OCI-LY1 (cell line): ENCODE results near the gene MARCHF9.

Source experiments
- H2AFZ ChIP-seq: fragments of 200-600 bp; sonication (generic), shearing (Covaris generic); 2 replicates; pipeline ENCODE4 v1.6.0; 2014; ENCODE audit warnings: antibody characterized with exemption, mild to moderate bottlenecking, low read length
- H3F3A ChIP-seq: fragments of 200-600 bp; sonication (generic), shearing (Covaris generic); 2 replicates; pipeline ENCODE4 v1.6.0; 2014; ENCODE audit warnings: mild to moderate bottlenecking, antibody characterized with exemption, low read length, moderate library complexity; ENCODE audit not compliant: insufficient read depth
- H3K27ac ChIP-seq: fragments of 200-600 bp; sonication (generic); 2 replicates; pipeline ENCODE4 v1.5.1; 2014; ENCODE audit warnings: low read length, mixed run types, mild to moderate bottlenecking, low read depth; ENCODE audit not compliant: poor library complexity, severe bottlenecking
- H3K27me3 ChIP-seq: fragments of 200-600 bp; sonication (generic); 2 replicates; pipeline ENCODE4 v1.6.0; 2014; ENCODE audit warnings: antibody characterized with exemption, mild to moderate bottlenecking, low read length, moderate library complexity; ENCODE audit not compliant: insufficient read depth
- H3K36me3 ChIP-seq: fragments of 200-600 bp; sonication (generic); 2 replicates; pipeline ENCODE4 v1.6.1; 2014; ENCODE audit warnings: mild to moderate bottlenecking, antibody characterized with exemption, low read length, moderate library complexity, mixed read lengths; ENCODE audit not compliant: insufficient read depth
- H3K4me1 ChIP-seq: fragments of 200-600 bp; sonication (generic); 2 replicates; pipeline ENCODE4 v1.5.1; 2014; ENCODE audit warnings: mild to moderate bottlenecking, low read length, moderate library complexity; ENCODE audit not compliant: insufficient read depth, severe bottlenecking
- H3K4me2 ChIP-seq: fragments of 200-600 bp; sonication (generic), shearing (Covaris generic); 2 replicates; pipeline ENCODE4 v1.6.1; 2014; ENCODE audit warnings: low read length
- H3K4me3 ChIP-seq: fragments of 200-600 bp; sonication (generic); 2 replicates; pipeline ENCODE4 v1.5.1; 2014; ENCODE audit warnings: low read length, low read depth, mild to moderate bottlenecking, mixed read lengths; ENCODE audit not compliant: poor library complexity, severe bottlenecking
- H3K79me2 ChIP-seq: fragments of 200-600 bp; shearing (Covaris generic); 2 replicates; pipeline ENCODE4 v1.6.1; 2016; ENCODE audit warnings: mixed run types, low read length, mixed read lengths; ENCODE audit not compliant: insufficient read depth
- H3K9ac ChIP-seq: fragments of 200-600 bp; sonication (generic), shearing (Covaris generic); 2 replicates; pipeline ENCODE4 v1.6.1; 2014; ENCODE audit warnings: mild to moderate bottlenecking, low read length, mixed read lengths
- H3K9me2 ChIP-seq: fragments of 200-600 bp; sonication (generic), shearing (Covaris generic); 2 replicates; pipeline ENCODE4 v1.6.1; 2014; ENCODE audit warnings: low read depth, mild to moderate bottlenecking, low read length, mixed read lengths
- H3K9me3 ChIP-seq: fragments of 200-600 bp; shearing (Covaris generic); 2 replicates; pipeline ENCODE4 v1.6.1; 2014; ENCODE audit warnings: low read length, mixed read lengths
- H4K20me1 ChIP-seq: fragments of 200-600 bp; sonication (generic), shearing (Covaris generic); 2 replicates; pipeline ENCODE4 v1.6.0; 2016; ENCODE audit warnings: mild to moderate bottlenecking, low read length; ENCODE audit not compliant: insufficient read depth
- EZH2 ChIP-seq: fragments of 200-600 bp; sonication (generic), shearing (Covaris generic); IDR thresholded peaks from 2 replicates; pipeline ENCODE4 v1.8.0; 2017; ENCODE audit warnings: borderline replicate concordance, mixed run types, mild to moderate bottlenecking, antibody characterized with exemption, low read length, moderate library complexity, mixed read lengths
- TF ChIP-seq, protein P1 (sequence below): fragments of 200-600 bp; sonication (generic), shearing (Covaris generic); IDR thresholded peaks from 2 replicates; pipeline ENCODE4 v1.5.1; 2017; ENCODE audit warnings: mild to moderate bottlenecking, antibody characterized with exemption, low read length, moderate library complexity, mixed read lengths

The MARCHF9 gene

DNA sequence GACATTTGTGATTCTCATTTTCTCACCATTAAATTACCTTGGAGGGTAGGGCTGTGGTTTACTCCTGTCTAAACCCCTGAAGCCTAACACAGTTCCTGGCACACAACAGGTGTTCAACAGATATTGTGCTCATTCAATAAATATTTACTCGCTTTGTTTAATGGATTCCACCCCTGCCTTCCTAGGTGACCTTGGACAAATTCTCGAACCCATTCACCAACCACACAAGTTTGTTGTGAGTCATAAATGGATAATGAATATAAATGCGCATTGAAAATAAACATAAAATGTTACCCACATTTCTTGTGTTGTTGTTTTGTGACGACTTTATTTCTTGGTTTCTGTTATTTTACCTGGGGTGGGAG lies 27.3 kb downstream of the MARCHF9 start:
- no peaks in the 10 kb centered on the region for H3K9me2 ChIP-seq
- H3K27ac ChIP-seq: no peak overlapping the region
- H3F3A ChIP-seq: no peaks in the 10 kb centered on the region
- no peak overlapping the region for H2AFZ ChIP-seq
- no peaks in the 10 kb centered on the region for H3K9me3 ChIP-seq
- H3K4me3 ChIP-seq: peak overlapping the region; percentile 94
- H3K9ac ChIP-seq: no peak overlapping the region; the same call in 1 of the 2 replicates
- peaks cover 16% of the 10 kb centered on the region for H3K4me1 ChIP-seq
- H4K20me1 ChIP-seq: no peaks in the 10 kb centered on the region
- H3K79me2 ChIP-seq: peaks cover 12% of the 10 kb centered on the region
- H3K27me3 ChIP-seq: no peaks in the 10 kb centered on the region
- H3K36me3 ChIP-seq: peaks cover 20% of the 10 kb centered on the region
- peak overlapping the region; percentile 31; the same call in 1 of the 2 replicates for H3K4me2 ChIP-seq
- TF ChIP-seq, protein P1, sequence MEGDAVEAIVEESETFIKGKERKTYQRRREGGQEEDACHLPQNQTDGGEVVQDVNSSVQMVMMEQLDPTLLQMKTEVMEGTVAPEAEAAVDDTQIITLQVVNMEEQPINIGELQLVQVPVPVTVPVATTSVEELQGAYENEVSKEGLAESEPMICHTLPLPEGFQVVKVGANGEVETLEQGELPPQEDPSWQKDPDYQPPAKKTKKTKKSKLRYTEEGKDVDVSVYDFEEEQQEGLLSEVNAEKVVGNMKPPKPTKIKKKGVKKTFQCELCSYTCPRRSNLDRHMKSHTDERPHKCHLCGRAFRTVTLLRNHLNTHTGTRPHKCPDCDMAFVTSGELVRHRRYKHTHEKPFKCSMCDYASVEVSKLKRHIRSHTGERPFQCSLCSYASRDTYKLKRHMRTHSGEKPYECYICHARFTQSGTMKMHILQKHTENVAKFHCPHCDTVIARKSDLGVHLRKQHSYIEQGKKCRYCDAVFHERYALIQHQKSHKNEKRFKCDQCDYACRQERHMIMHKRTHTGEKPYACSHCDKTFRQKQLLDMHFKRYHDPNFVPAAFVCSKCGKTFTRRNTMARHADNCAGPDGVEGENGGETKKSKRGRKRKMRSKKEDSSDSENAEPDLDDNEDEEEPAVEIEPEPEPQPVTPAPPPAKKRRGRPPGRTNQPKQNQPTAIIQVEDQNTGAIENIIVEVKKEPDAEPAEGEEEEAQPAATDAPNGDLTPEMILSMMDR: no peak
- TF ChIP-seq EZH2: no peak

DNA sequence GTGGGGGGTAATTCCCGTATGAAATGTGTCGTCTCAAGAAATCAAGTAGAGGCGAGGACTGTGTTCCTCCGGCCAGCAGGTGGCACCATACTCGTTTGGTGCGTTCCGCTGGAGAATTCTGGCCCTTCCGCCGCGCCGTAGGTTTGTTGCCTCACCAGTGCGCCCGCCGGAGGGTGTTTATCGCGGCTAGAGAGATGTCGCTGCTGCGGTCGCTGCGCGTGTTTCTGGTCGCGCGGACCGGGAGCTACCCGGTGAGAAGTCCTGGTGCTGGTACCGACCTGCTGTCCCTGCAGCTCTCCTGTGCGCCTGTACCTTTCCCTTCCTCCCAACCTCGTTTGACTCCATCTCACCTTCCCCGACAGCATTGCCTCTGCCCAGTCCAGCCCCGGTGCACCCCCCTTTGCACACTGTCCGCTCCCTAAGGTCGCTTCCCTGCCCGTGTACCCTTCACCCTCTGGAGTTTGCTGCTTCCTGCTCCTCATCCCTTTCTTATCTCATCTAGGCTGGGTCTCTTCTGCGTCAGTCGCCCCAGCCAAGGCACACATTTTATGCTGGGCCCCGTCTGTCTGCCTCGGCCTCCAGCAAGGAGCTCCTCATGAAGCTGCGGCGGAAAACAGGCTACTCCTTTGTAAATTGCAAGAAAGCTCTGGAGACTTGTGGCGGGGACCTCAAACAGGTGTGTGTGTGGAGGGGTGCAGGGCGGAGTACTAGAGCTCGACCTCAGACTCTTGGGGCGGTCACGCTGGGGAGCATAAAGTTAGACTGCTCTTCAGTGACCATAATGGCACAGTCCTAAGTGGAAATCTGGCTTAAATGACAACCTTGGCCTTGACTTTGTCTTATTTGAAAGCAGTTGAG lies 27.9 kb downstream of the MARCHF9 start, which contains the start of gene TSFM:
Gene TSFM (plus strand): TSS at position 180 of the 858 bp plus-strand sequence. CDS start 15 bp downstream, at position 195.
- H3K9me3 ChIP-seq: no peaks in the 10 kb centered on the region
- no peaks in the 10 kb centered on the region for H4K20me1 ChIP-seq
- H2AFZ ChIP-seq: no peak within 1 kb of the TSS
- H3K27ac ChIP-seq: no peak within 1 kb of the TSS
- H3K79me2 ChIP-seq: peaks cover 12% of the 10 kb centered on the region
- H3K36me3 ChIP-seq: peaks cover 27% of the 10 kb centered on the region
- peak within 1 kb of the TSS; percentile 91 for H3K9ac ChIP-seq
- no peaks in the 10 kb centered on the region for H3F3A ChIP-seq
- H3K4me3 ChIP-seq: peak within 1 kb of the TSS; percentile 94
- no peaks in the 10 kb centered on the region for H3K9me2 ChIP-seq
- TF ChIP-seq, protein P1: peak; percentile 89
- no peak for TF ChIP-seq EZH2
- peak within 1 kb of the TSS; percentile 84 for H3K4me2 ChIP-seq
- H3K27me3 ChIP-seq: no peaks in the 10 kb centered on the region
- H3K4me1 ChIP-seq: peaks cover 16% of the 10 kb centered on the region

DNA sequence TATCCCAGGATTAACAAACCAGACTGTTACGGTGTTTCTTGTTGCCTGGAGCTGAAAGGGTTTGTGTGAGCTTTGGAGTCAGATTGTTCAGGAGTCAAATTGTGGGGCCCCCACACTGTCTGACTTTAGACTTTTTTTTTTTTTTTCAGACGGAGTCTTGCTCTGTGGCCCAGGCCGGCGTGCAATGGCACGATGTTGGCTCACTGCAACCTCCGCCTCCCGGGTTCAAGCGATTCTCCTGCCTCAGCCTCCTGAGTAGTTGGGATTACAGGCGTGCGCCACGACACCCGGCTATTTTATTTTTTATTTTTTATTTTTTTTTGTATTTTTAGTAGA lies 28.5 kb downstream of the MARCHF9 start:
- Histone ChIP-seq H3K9ac (peak overlapping the region; percentile 91), H3K27me3 (no peaks in the 10 kb centered on the region), H3K9me2 (no peaks in the 10 kb centered on the region), H3K4me3 (peak overlapping the region; percentile 94), H3K4me2 (peak overlapping the region; percentile 84), H4K20me1 (no peaks in the 10 kb centered on the region), H3K27ac (no peak overlapping the region), H3F3A (no peaks in the 10 kb centered on the region), H3K9me3 (no peaks in the 10 kb centered on the region), H3K79me2 (peaks cover 12% of the 10 kb centered on the region), H3K36me3 (peaks cover 33% of the 10 kb centered on the region), H2AFZ (no peak overlapping the region), H3K4me1 (peaks cover 16% of the 10 kb centered on the region)
- TF ChIP-seq, protein P1: no peak
- TF ChIP-seq EZH2: no peak
